Loucy (cell line): ENCODE results near the gene SLC35G2.

ENCODE experiments used
- EZH2phosphoT487 ChIP-seq: fragments of 200-600 bp; IDR thresholded peaks from 2 replicates; pipeline ENCODE4 v1.6.1; 2018; ENCODE audit warnings: antibody characterized with exemption, mild to moderate bottlenecking, moderate library complexity, borderline replicate concordance
- TF ChIP-seq, protein P1 (sequence below): fragments of 200-600 bp; sonication (generic); conservative IDR thresholded peaks from 2 replicates; pipeline ENCODE4 v1.5.1; 2014; ENCODE audit warnings: mild to moderate bottlenecking, antibody characterized with exemption, low read length

GRCh38 chr3:136780741-136781140, 38.2 kb upstream of the SLC35G2 start:
- TF ChIP-seq, protein P1, sequence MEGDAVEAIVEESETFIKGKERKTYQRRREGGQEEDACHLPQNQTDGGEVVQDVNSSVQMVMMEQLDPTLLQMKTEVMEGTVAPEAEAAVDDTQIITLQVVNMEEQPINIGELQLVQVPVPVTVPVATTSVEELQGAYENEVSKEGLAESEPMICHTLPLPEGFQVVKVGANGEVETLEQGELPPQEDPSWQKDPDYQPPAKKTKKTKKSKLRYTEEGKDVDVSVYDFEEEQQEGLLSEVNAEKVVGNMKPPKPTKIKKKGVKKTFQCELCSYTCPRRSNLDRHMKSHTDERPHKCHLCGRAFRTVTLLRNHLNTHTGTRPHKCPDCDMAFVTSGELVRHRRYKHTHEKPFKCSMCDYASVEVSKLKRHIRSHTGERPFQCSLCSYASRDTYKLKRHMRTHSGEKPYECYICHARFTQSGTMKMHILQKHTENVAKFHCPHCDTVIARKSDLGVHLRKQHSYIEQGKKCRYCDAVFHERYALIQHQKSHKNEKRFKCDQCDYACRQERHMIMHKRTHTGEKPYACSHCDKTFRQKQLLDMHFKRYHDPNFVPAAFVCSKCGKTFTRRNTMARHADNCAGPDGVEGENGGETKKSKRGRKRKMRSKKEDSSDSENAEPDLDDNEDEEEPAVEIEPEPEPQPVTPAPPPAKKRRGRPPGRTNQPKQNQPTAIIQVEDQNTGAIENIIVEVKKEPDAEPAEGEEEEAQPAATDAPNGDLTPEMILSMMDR = no peak
- no peak for TF ChIP-seq EZH2phosphoT487
